DND-41 (cell line): ENCODE results near the gene USP32.

Experiments used
- EZH2 ChIP-seq: IDR thresholded peaks from 3 replicates; pipeline ENCODE4 v1.6.1; 2012; ENCODE audit warnings: borderline replicate concordance, low read depth, mild to moderate bottlenecking, moderate library complexity, low read length, inconsistent platforms; ENCODE audit not compliant: severe bottlenecking
- TF ChIP-seq, protein P1 (sequence below): IDR thresholded peaks from 2 replicates; pipeline ENCODE4 v1.5.1; 2012; ENCODE audit warnings: borderline replicate concordance, low read length, moderate library complexity, mild to moderate bottlenecking; ENCODE audit not compliant: poor library complexity, severe bottlenecking; ENCODE audit errors: extremely low read depth

DNA sequence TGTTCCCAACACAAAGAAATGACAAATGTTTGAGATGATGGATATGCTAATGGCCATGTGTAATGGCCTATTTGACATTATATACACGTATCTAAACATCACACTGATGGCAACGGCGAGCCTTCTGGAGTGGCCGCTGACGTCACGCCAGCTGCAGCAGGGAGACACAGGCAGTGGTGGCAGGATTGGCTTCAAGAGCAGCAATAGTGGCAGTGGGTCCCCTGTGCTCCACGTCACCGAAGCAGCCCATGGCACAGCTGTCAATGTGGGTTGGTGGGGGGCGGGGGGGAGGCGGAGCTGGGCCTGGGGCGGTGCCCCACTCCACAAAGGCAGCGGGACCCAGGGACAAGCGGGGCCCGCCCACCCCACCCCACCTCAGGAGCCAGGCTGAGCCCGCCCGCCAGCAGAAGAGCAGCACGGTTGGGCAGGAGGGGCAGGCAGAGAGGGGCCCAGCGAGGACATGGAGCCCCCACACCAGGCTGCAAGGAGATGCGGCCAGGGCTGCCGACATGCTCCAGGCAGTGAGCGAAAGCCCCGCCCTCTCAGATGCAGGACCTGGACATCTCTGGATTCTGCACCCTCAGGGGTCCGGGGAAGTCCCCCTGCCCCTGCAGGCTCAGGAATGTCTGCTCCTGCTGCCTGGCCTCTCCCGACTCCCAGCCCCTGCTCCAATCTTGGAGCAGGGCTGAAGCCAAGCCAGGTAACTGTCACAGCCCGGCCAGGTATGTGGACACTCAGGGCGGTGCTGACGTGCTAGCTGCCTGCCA is 64.6 kb downstream of the USP32 start:
- TF ChIP-seq, protein P1, sequence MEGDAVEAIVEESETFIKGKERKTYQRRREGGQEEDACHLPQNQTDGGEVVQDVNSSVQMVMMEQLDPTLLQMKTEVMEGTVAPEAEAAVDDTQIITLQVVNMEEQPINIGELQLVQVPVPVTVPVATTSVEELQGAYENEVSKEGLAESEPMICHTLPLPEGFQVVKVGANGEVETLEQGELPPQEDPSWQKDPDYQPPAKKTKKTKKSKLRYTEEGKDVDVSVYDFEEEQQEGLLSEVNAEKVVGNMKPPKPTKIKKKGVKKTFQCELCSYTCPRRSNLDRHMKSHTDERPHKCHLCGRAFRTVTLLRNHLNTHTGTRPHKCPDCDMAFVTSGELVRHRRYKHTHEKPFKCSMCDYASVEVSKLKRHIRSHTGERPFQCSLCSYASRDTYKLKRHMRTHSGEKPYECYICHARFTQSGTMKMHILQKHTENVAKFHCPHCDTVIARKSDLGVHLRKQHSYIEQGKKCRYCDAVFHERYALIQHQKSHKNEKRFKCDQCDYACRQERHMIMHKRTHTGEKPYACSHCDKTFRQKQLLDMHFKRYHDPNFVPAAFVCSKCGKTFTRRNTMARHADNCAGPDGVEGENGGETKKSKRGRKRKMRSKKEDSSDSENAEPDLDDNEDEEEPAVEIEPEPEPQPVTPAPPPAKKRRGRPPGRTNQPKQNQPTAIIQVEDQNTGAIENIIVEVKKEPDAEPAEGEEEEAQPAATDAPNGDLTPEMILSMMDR, result no peak
- TF ChIP-seq EZH2, result no peak
